Mucosa of descending colon (tissue), 3 donors: ENCODE measurements around the gene NPAS3. TPM values are rescaled to one million over a fixed set of nuclear protein-coding genes. Genes with fewer than 3 reads are reported as not detected.

Experiments used
- ATAC-seq: fragments of 200-7000 bp; cut with Tn5 transposase; one replicate; pipeline ENCODE4 v1.9.1; 2020; ENCODE audit warnings: mild to moderate bottlenecking, moderate library complexity
- DNase-seq, 3 donors: peaks; one replicate each; pipeline ENCODE4 v3.0.0-alpha.2; 2020
- H3K36me3 ChIP-seq: fragments of 200-600 bp; one replicate; pipeline ENCODE4 v1.8.0; 2021; ENCODE audit warnings: low read depth, mild to moderate bottlenecking
- H3K4me1 ChIP-seq: fragments of 200-600 bp; one replicate; pipeline ENCODE4 v1.8.0; 2021; ENCODE audit warnings: low read depth, mild to moderate bottlenecking
- H3K4me3 ChIP-seq: fragments of 200-600 bp; one replicate; pipeline ENCODE4 v1.8.0; 2021; ENCODE audit warnings: mild to moderate bottlenecking
- H3K9me3 ChIP-seq: fragments of 200-600 bp; one replicate; pipeline ENCODE4 v1.8.0; 2021; ENCODE audit warnings: mild to moderate bottlenecking
- intact Hi-C, 2 donors: fragments of 100-400 bp; cut with DNase I in 1 of 2; cut with micrococcal nuclease in 1 of 2; formaldehyde crosslinking; loops; one replicate each; pipeline versions ENCODE4 v1.11.0 to v1.11.1; 2022; cut with DNase I, micrococcal nuclease
- total RNA-seq, 3 donors: library from RNA; stranded (reverse); fragmentation: NEBNext Ultra II Directional in 2 of 3; extraction: Animal tissue kit (Norgen Biotek cat#: 25700) in 2 of 3; gene quantifications; one replicate each; pipeline versions ENCODE4 v1.2.1 to v1.2.4, GENCODE V29; 2021 to 2023
- TF ChIP-seq, protein P1 (sequence below): fragments of 200-600 bp; IDR thresholded peaks from one replicate; pipeline ENCODE4 v1.8.0; 2022; ENCODE audit warnings: antibody characterized with exemption, mild to moderate bottlenecking
- donor health status: DM: no; HTN: no; CAD: no; lungs with moderate emphysema.
- donor health status: DM: no; HTN: no; CAD: no.
- donor health status: DM: no; HTN: yes; CAD: no.

Gene NPAS3
- total RNA-seq, 3 donors from 2014 or later, result 0.65 to 9.7 (median 2.0) TPM

GRCh38 chr14:33404964-33405574, 466.4 kb downstream of the NPAS3 start:
- no peak for ATAC-seq
- intact Hi-C loops, result no loop called here

GRCh38 chr14:33406766-33407165, 468.1 kb downstream of the NPAS3 start:
- no peaks in the 10 kb centered on the region for H3K9me3 ChIP-seq
- no peaks in the 10 kb centered on the region for H3K4me1 ChIP-seq
- TF ChIP-seq, protein P1, sequence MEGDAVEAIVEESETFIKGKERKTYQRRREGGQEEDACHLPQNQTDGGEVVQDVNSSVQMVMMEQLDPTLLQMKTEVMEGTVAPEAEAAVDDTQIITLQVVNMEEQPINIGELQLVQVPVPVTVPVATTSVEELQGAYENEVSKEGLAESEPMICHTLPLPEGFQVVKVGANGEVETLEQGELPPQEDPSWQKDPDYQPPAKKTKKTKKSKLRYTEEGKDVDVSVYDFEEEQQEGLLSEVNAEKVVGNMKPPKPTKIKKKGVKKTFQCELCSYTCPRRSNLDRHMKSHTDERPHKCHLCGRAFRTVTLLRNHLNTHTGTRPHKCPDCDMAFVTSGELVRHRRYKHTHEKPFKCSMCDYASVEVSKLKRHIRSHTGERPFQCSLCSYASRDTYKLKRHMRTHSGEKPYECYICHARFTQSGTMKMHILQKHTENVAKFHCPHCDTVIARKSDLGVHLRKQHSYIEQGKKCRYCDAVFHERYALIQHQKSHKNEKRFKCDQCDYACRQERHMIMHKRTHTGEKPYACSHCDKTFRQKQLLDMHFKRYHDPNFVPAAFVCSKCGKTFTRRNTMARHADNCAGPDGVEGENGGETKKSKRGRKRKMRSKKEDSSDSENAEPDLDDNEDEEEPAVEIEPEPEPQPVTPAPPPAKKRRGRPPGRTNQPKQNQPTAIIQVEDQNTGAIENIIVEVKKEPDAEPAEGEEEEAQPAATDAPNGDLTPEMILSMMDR, result no peak
- H3K4me3 ChIP-seq, result no peak overlapping the region
- no peak for DNase-seq
- intact Hi-C loops, result no loop called here
- H3K36me3 ChIP-seq, result no peaks in the 10 kb centered on the region
- ATAC-seq, result peak; percentile 36

More at GRCh38 chr14:33404964-33405574, 466.4 kb downstream of the NPAS3 start:
- H3K36me3 ChIP-seq, result no peaks in the 10 kb centered on the region
- no peak for DNase-seq
- H3K4me1 ChIP-seq, result no peaks in the 10 kb centered on the region
- TF ChIP-seq, protein P1, result no peak
- H3K9me3 ChIP-seq, result no peaks in the 10 kb centered on the region
- no peak overlapping the region for H3K4me3 ChIP-seq

DNA sequence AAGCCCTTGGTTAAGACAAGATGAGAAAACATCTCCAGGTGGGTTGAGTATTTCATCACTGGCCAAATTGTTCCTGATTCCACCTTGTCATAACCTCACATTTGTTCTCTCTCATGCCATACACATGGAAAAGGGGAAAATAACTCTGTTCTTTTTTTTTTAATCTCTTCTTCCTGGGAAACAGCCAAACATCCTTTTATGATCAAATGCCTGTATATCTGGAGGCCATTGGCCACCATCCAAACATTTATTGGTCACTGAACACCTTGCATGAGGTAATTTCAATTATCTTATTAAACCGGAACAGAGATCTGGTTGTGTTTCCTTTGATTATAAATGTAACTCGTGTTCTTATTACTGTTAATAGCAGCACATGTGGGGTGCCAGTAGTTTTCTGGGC, 469.6 kb downstream of the NPAS3 start:
- ATAC-seq (no peak), DNase-seq (no peak)
- H3K9me3 ChIP-seq, result no peaks in the 10 kb centered on the region
- H3K4me1 ChIP-seq, result no peaks in the 10 kb centered on the region
- no peak overlapping the region for H3K4me3 ChIP-seq
- no peaks in the 10 kb centered on the region for H3K36me3 ChIP-seq
- intact Hi-C loops, result no loop called here
- TF ChIP-seq, protein P1, result no peak

DNA sequence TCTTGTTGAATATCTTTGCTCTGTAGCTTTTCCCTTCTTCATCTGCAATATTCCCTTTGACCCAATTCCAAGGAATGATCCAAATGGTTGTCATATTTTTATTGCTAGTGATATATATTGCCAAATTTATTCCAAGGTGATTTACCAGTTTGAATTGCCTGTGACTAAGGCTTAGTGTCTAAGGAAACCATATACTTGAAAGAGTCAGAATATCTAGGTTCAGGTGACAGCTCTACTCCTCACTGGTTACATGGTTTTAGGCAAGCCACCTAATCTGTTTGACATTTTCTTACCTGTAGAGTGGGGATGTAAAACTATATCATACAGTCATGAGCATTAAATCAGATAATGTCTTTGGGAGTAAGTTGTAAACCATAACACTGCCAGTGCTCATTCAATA, 473.8 kb downstream of the NPAS3 start:
- TF ChIP-seq, protein P1, result no peak
- Histone ChIP-seq H3K4me1 (no peaks in the 10 kb centered on the region), H3K9me3 (no peaks in the 10 kb centered on the region), H3K4me3 (no peak overlapping the region), H3K36me3 (no peaks in the 10 kb centered on the region)
- DNase-seq, result no peak
- ATAC-seq, result peak; percentile 33
- intact Hi-C loops, result no loop called here

- Histone ChIP-seq H3K4me3 (no peak overlapping the region), H3K9me3 (no peaks in the 10 kb centered on the region), H3K4me1 (no peaks in the 10 kb centered on the region), H3K36me3 (no peaks in the 10 kb centered on the region)
- DNase-seq (no peak), ATAC-seq (no peak)
- intact Hi-C loops, result no loop called here
- TF ChIP-seq, protein P1, result no peak
Measured at GRCh38 chr14:33413381-33413780, 474.7 kb downstream of the NPAS3 start.

- Histone ChIP-seq H3K36me3 (no peaks in the 10 kb centered on the region), H3K9me3 (no peaks in the 10 kb centered on the region), H3K4me3 (no peak overlapping the region), H3K4me1 (no peaks in the 10 kb centered on the region)
- DNase-seq (no peak), ATAC-seq (no peak)
- TF ChIP-seq, protein P1, result no peak
- intact Hi-C loops, result no loop called here
Measured at GRCh38 chr14:33414041-33414440, 475.4 kb downstream of the NPAS3 start.
